ENCODE results near the gene SPATA24. TPM values are rescaled to one million over a fixed set of nuclear protein-coding genes. Genes with fewer than 3 reads are reported as not detected.
"Not testable (repeated sequence)": the region's sequence is repeated elsewhere in the genome, so short reads cannot be mapped to it uniquely, and the experiment has no call there.

SPATA24 gene
- total and polyA plus RNA-seq, 3 experiments from 2014 or later = 3.6 to 4.2 (median 3.9) TPM

- not testable (repeated sequence) for H3K36me3 Mint-ChIP-seq; DNase-seq; H3K9me3 Mint-ChIP-seq; H3K4me3 ChIP-seq (ENCODE audit: low read length); H3K27me3 ChIP-seq (ENCODE audit: insufficient read depth, low read length, poor library complexity, severe bottlenecking); H3K9me3 ChIP-seq (ENCODE audit: low read length); H3K36me3 ChIP-seq (ENCODE audit: insufficient read depth, low read length); H3K27ac ChIP-seq (ENCODE audit: low read depth, low read length); H3K27me3 Mint-ChIP-seq
- ChIA-PET CTCF (interaction anchor here (4.5 to 6.5 kb wide), 2 partner anchors 18 to 72 kb away, joined by 29 to 40 read pairs; no protein-coding TSS in a partner anchor), POLR2A (interaction anchor here (0.9 to 1.8 kb wide), 3 partner anchors 10 to 78 kb away, joined by 3 to 6 read pairs (median 4); no protein-coding TSS in a partner anchor)
- Mint-ChIP-seq H3K4me1 (peaks cover 30 to 48% (median 46%) of the 10 kb centered on the region in 3 donors), H3K4me3 (peak overlapping the region in 3 of 7 donors; percentile 23 to 96 (median 67)), H3K27ac (peak overlapping the region in 4 of 8 donors; percentile 27 to 100 (median 96))
- peaks cover 30% of the 10 kb centered on the region for H3K4me1 ChIP-seq (ENCODE audit: insufficient read depth, low read length)
Measured at GRCh38 chr5:139440416-139440815, 36.5 kb upstream of the SPATA24 start.

DNA sequence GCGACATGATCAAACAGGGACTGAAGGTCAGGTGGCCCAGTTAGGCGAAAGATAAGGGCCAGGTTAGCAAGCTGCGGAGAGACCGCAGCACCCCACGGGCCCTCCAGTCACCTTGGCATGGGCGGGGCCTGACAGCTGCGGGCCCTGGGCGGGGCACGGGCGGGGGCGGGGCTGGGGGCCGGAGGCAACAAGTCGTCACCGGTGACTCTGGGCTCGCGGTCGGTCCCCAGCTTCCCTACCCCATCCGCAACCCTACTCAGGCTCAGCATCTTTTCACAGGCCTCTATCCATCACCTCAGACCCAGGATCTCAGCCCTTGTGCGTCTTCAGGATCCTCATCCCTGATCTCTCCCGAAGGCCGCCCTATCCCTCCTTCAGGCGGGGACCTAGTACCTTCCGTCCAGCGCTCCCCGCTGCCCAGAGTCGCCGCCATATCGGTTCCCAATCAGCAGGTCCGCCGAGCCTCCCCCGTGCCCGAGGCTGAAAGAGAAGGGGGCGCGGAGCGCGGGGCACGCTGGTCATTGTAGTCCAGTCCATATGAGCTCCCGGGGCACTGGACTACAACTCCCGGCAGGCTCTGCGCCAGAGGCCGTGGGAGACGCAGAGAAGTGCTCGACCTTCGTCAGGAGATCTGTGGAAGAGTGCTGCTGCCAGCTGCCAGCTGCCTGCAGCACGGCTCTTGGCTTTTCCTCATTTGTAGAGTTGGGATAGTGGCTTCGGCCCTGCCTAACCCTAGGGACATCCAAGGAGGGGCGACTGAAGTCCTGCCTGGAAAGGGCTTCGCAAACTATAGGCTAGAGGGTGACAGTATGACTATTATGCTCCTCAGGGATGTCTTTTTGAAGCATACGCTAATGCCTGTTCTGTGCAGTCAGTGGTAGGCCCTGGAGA lies 35.4 kb upstream of the SPATA24 start, which contains the start of gene DNAJC18:
TSS of gene DNAJC18 (minus strand) at position 513 of the 891 bp plus-strand sequence. CDS start at position 433, 80 bp downstream.
- CTCF ChIA-PET = interaction anchor here (1.0 to 6.5 kb wide), 7 partner anchors 9 to 74 kb away, joined by 3 to 40 read pairs (median 4); partner anchors contain the start of genes SMIM33 and STING1
- H3K27ac Mint-ChIP-seq = peak within 1 kb of the TSS; percentile 94 to 100 (median 99)

DNA sequence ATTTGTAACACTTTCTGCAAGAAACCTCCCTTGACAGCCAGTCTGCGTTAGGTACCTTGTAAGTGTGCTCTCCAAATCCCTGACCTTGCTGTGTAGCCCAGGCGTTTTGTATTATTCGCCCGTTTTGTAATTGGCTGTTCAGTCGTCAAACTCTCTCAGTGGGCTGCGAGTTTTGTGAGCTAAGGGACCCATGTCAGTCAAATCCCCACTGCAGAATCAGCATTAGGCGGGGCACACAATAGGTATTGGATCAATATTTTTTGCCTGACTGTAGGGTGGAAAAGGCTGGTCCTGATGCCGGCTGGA lies 34.8 kb upstream of the SPATA24 start:
- Histone ChIP-seq H3K27me3 (ENCODE audit: insufficient read depth, low read length, poor library complexity, severe bottlenecking) (no peaks in the 10 kb centered on the region), H3K36me3 (ENCODE audit: insufficient read depth, low read length) (no peaks in the 10 kb centered on the region), H3K9me3 (ENCODE audit: low read length) (no peaks in the 10 kb centered on the region), H3K4me1 (ENCODE audit: insufficient read depth, low read length) (peaks cover 23% of the 10 kb centered on the region), H3K4me3 (ENCODE audit: low read length) (peak overlapping the region; percentile 46), H3K27ac (ENCODE audit: low read depth, low read length) (peak overlapping the region; percentile 95)
- no peaks in the 10 kb centered on the region for H3K27me3 Mint-ChIP-seq
- H3K27ac Mint-ChIP-seq = peak overlapping the region; percentile 11 to 100 (median 99)
- peaks cover 28 to 41% (median 39%) of the 10 kb centered on the region in 3 donors for H3K4me1 Mint-ChIP-seq
- H3K9me3 Mint-ChIP-seq = no peaks in the 10 kb centered on the region
- CTCF ChIA-PET = interaction anchor here (1.0 to 6.5 kb wide), 7 partner anchors 8 to 74 kb away, joined by 3 to 40 read pairs (median 4); partner anchors contain the start of genes SMIM33 and STING1
- DNase-seq = no peak
- POLR2A ChIA-PET = interaction anchor here (0.6 to 1.8 kb wide), 7 partner anchors 16 to 863 kb away, joined by 3 to 18 read pairs (median 4); partner anchors contain the start of genes HSPA9, STING1 and UBE2D2
- H3K4me3 Mint-ChIP-seq = peak overlapping the region; percentile 95 to 99 (median 98)
- peaks cover 0 to 9% (median 3%) of the 10 kb centered on the region in 3 donors for H3K36me3 Mint-ChIP-seq

More for the DNA sequence above, 35.4 kb upstream of the SPATA24 start, which contains the start of gene DNAJC18:
- Histone ChIP-seq H3K9me3 (ENCODE audit: low read length) (no peaks in the 10 kb centered on the region), H3K27me3 (ENCODE audit: insufficient read depth, low read length, poor library complexity, severe bottlenecking) (no peaks in the 10 kb centered on the region), H3K27ac (ENCODE audit: low read depth, low read length) (peak within 1 kb of the TSS; percentile 95), H3K4me1 (ENCODE audit: insufficient read depth, low read length) (peaks cover 29% of the 10 kb centered on the region), H3K36me3 (ENCODE audit: insufficient read depth, low read length) (no peaks in the 10 kb centered on the region), H3K4me3 (ENCODE audit: low read length) (peak within 1 kb of the TSS; percentile 98)
- Mint-ChIP-seq H3K36me3 (peaks cover 0 to 9% (median 3%) of the 10 kb centered on the region in 3 donors), H3K4me1 (peaks cover 31 to 47% (median 45%) of the 10 kb centered on the region in 3 donors), H3K9me3 (no peaks in the 10 kb centered on the region), H3K27me3 (no peaks in the 10 kb centered on the region), H3K4me3 (peak within 1 kb of the TSS; percentile 95 to 99 (median 98))
- POLR2A ChIA-PET = interaction anchor here (0.9 to 1.8 kb wide), 7 partner anchors 17 to 864 kb away, joined by 3 to 18 read pairs (median 4); partner anchors contain the start of genes HSPA9, SPATA24, STING1 and UBE2D2
- peak; percentile 81 to 91 (median 84) for DNase-seq

DNA sequence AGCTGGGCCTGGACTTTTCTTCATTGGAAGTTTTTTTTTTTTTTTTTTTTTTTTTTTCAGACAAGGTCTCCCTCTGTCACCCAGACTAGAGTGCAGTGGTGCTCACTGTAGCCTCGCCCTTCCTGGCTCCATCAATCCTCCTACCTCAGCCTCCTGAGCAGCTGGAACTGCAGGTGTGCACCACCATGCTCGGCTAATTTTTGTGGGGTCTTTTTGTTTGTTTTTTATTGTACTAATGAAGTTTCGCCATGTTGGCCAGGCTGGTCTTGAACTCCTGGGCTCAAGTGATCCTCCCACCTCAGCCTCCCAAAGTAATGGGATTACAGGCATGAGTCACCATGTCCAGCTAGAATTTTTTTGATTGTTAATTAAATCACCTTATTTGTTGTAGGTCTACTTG lies 31.8 kb upstream of the SPATA24 start:
- no peaks in the 10 kb centered on the region for H3K27me3 Mint-ChIP-seq
- ChIA-PET CTCF (interaction anchor here (2.4 to 6.5 kb wide), 3 partner anchors 13 to 77 kb away, joined by 5 to 40 read pairs (median 29); no protein-coding TSS in a partner anchor), POLR2A (interaction anchor here (1.8 kb wide), 1 partner anchor 46 kb away, joined by 5 read pairs; no protein-coding TSS in a partner anchor)
- peaks cover 13% of the 10 kb centered on the region for H3K4me1 ChIP-seq (ENCODE audit: insufficient read depth, low read length)
- no peaks in the 10 kb centered on the region for H3K9me3 Mint-ChIP-seq
- H3K4me3 Mint-ChIP-seq = no peak overlapping the region
- H3K27ac Mint-ChIP-seq = peak overlapping the region in 1 of 8 donors; percentile 86
- no peaks in the 10 kb centered on the region for H3K36me3 ChIP-seq (ENCODE audit: insufficient read depth, low read length)
- peaks cover 0 to 9% (median 3%) of the 10 kb centered on the region in 3 donors for H3K36me3 Mint-ChIP-seq
- no peaks in the 10 kb centered on the region for H3K9me3 ChIP-seq (ENCODE audit: low read length)
- no peaks in the 10 kb centered on the region for H3K27me3 ChIP-seq (ENCODE audit: insufficient read depth, low read length, poor library complexity, severe bottlenecking)
- DNase-seq = no peak
- H3K27ac ChIP-seq (ENCODE audit: low read depth, low read length) = no peak overlapping the region
- peaks cover 23 to 31% (median 29%) of the 10 kb centered on the region in 3 donors for H3K4me1 Mint-ChIP-seq
- H3K4me3 ChIP-seq (ENCODE audit: low read length) = no peak overlapping the region

DNA sequence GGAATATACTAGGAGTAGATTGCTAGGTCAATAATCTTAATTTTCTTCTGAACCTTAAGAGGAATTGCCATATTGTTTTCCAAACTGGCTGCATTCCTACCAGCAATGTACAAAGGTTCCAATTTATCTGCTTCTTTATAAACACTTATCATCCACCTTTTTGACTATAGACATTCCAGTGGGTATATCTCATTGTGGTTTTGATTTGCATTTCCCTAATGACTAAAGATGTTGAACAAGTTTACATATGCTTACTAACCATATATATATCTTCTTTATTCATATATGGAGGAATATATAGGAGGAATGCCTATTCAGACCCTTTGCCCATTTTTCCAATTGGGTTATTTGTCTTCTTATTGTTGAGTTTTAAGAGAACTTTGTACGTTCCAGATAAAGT lies 27.8 kb upstream of the SPATA24 start:
- Histone ChIP-seq H3K36me3 (ENCODE audit: insufficient read depth, low read length) (no peaks in the 10 kb centered on the region), H3K27ac (ENCODE audit: low read depth, low read length) (no peak overlapping the region), H3K4me1 (ENCODE audit: insufficient read depth, low read length) (peaks cover 6% of the 10 kb centered on the region), H3K4me3 (ENCODE audit: low read length) (no peak overlapping the region), H3K9me3 (ENCODE audit: low read length) (no peaks in the 10 kb centered on the region), H3K27me3 (ENCODE audit: insufficient read depth, low read length, poor library complexity, severe bottlenecking) (no peaks in the 10 kb centered on the region)
- Mint-ChIP-seq H3K9me3 (no peaks in the 10 kb centered on the region), H3K36me3 (peaks cover 0 to 16% (median 4%) of the 10 kb centered on the region in 3 donors), H3K4me1 (peaks cover 4 to 7% (median 7%) of the 10 kb centered on the region in 3 donors), H3K4me3 (no peak overlapping the region), H3K27ac (no peak overlapping the region), H3K27me3 (no peaks in the 10 kb centered on the region)
- ChIA-PET CTCF (interaction anchor here (1.1 to 1.4 kb wide), 2 partner anchors 9 to 44 kb away, joined by 3 read pairs; no protein-coding TSS in a partner anchor), POLR2A (no interaction called here)
- no peak for DNase-seq

DNA sequence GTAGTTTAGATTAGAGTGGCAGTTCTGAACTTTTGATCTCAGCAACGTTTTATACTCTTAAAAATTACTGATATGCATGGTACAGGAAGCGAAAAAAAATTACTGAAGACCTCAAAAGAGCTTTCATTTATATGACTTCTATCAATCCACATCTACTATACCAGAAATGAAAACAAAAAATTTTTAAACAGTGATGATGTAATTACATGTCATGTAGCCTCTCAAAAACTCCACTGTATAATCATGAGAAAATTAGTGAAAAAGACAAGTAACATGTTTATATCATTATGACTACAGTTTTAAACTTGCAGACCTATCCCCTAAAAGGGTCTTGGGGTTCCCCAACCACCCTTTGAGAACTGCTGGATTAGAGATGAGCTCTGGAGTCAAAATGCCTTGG lies 26.1 kb upstream of the SPATA24 start:
- H3K27ac Mint-ChIP-seq = peak overlapping the region in 2 of 8 donors; percentile 38 to 54
- POLR2A ChIA-PET = interaction anchor here (0.5 to 0.7 kb wide), 3 partner anchors 11 to 1339 kb away, joined by 3 to 4 read pairs (median 3); no protein-coding TSS in a partner anchor

GRCh38 chr5:139426203-139426885 lies 22.5 kb upstream of the SPATA24 start:
- no peak overlapping the region for H3K4me3 Mint-ChIP-seq
- H3K36me3 Mint-ChIP-seq = peaks cover 5 to 30% (median 15%) of the 10 kb centered on the region in 3 donors
- H3K4me3 ChIP-seq (ENCODE audit: low read length) = no peak overlapping the region
- no peak for DNase-seq
- peaks cover 6% of the 10 kb centered on the region for H3K4me1 ChIP-seq (ENCODE audit: insufficient read depth, low read length)
- no peaks in the 10 kb centered on the region for H3K9me3 Mint-ChIP-seq
- POLR2A ChIA-PET = no interaction called here
- no peak overlapping the region for H3K27ac ChIP-seq (ENCODE audit: low read depth, low read length)
- H3K27me3 Mint-ChIP-seq = no peaks in the 10 kb centered on the region
- no peaks in the 10 kb centered on the region for H3K36me3 ChIP-seq (ENCODE audit: insufficient read depth, low read length)
- peak overlapping the region in 1 of 8 donors; percentile 95 for H3K27ac Mint-ChIP-seq
- no peaks in the 10 kb centered on the region for H3K27me3 ChIP-seq (ENCODE audit: insufficient read depth, low read length, poor library complexity, severe bottlenecking)
- peaks cover 6 to 13% (median 10%) of the 10 kb centered on the region in 3 donors for H3K4me1 Mint-ChIP-seq
- H3K9me3 ChIP-seq (ENCODE audit: low read length) = no peaks in the 10 kb centered on the region
- CTCF ChIA-PET = interaction anchor here (16.6 kb wide), 1 partner anchor 91 kb away, joined by 414 read pairs; no protein-coding TSS in a partner anchor

More for the DNA sequence above, 26.1 kb upstream of the SPATA24 start:
- Mint-ChIP-seq H3K27me3 (no peaks in the 10 kb centered on the region), H3K4me3 (no peak overlapping the region), H3K9me3 (no peaks in the 10 kb centered on the region), H3K4me1 (peaks cover 4 to 7% (median 7%) of the 10 kb centered on the region in 3 donors), H3K36me3 (peaks cover 0 to 23% (median 4%) of the 10 kb centered on the region in 3 donors)
- Histone ChIP-seq H3K27ac (ENCODE audit: low read depth, low read length) (no peak overlapping the region), H3K9me3 (ENCODE audit: low read length) (no peaks in the 10 kb centered on the region), H3K4me1 (ENCODE audit: insufficient read depth, low read length) (peaks cover 6% of the 10 kb centered on the region), H3K27me3 (ENCODE audit: insufficient read depth, low read length, poor library complexity, severe bottlenecking) (no peaks in the 10 kb centered on the region), H3K4me3 (ENCODE audit: low read length) (no peak overlapping the region), H3K36me3 (ENCODE audit: insufficient read depth, low read length) (no peaks in the 10 kb centered on the region)
- peak in 1 of 5 donors; percentile 51 for DNase-seq
- CTCF ChIA-PET = interaction anchor here (0.7 to 1.4 kb wide), 3 partner anchors 9 to 83 kb away, joined by 3 to 4 read pairs (median 3); partner anchors contain the start of gene DNAJC18
